Measurements from ENCODE around the gene PDCD1LG2.

Gene PDCD1LG2

DNA sequence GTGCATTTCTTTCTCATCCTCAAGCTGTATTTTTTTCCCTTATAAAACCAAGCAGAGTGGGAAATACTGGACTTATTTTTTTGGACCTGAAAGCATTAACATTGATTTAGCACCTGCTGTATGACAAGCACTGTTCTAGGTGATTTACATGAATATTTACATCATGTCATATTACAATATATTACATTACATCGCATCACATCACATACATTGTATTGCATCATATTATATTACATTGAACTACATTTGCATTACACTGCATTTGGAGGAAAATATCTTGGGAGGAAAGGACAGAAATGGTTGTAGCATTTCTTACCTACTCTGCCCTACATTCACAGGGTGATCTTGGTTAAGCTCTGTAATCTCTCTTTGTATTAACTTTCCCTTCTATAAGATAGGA is 11.2 kb upstream of the PDCD1LG2 start:
- DNase-seq, result no peak
- Histone ChIP-seq H2AFZ (ENCODE audit: low read length) (no peak overlapping the region), H3K36me3 (replicated peaks; ENCODE audit: insufficient read depth, low read length) (no peaks in the 10 kb centered on the region), H3F3A (ENCODE audit: insufficient read depth, low read length) (peaks cover 3% of the 10 kb centered on the region), H3K4me1 (ENCODE audit: low read length) (no peaks in the 10 kb centered on the region), H3K9ac (ENCODE audit: low read length) (no peak overlapping the region), H3K27me3 (replicated peaks; ENCODE audit: insufficient read depth, low read length) (no peaks in the 10 kb centered on the region), H3K27ac (ENCODE audit: low read length) (no peak overlapping the region), H3K9me2 (replicated peaks; ENCODE audit: insufficient read depth, low read length) (no peaks in the 10 kb centered on the region), H3K4me2 (ENCODE audit: low read depth, low read length) (no peak overlapping the region), H3K79me2 (ENCODE audit: low read length) (no peaks in the 10 kb centered on the region), H4K20me1 (ENCODE audit: insufficient read depth, low read length) (no peaks in the 10 kb centered on the region), H3K4me3 (ENCODE audit: low read length) (no peak overlapping the region), H3K9me3 (replicated peaks; ENCODE audit: insufficient read depth, low read length) (no peaks in the 10 kb centered on the region)
- no peak for TF ChIP-seq EZH2 (optimal IDR thresholded peaks at IDR 0.05; ENCODE audit: low read depth, low read length)
- no peak for TF ChIP-seq EZH2phosphoT487 (IDR thresholded peaks at IDR 0.05; ENCODE audit: low read length)
- TF ChIP-seq, protein P1, sequence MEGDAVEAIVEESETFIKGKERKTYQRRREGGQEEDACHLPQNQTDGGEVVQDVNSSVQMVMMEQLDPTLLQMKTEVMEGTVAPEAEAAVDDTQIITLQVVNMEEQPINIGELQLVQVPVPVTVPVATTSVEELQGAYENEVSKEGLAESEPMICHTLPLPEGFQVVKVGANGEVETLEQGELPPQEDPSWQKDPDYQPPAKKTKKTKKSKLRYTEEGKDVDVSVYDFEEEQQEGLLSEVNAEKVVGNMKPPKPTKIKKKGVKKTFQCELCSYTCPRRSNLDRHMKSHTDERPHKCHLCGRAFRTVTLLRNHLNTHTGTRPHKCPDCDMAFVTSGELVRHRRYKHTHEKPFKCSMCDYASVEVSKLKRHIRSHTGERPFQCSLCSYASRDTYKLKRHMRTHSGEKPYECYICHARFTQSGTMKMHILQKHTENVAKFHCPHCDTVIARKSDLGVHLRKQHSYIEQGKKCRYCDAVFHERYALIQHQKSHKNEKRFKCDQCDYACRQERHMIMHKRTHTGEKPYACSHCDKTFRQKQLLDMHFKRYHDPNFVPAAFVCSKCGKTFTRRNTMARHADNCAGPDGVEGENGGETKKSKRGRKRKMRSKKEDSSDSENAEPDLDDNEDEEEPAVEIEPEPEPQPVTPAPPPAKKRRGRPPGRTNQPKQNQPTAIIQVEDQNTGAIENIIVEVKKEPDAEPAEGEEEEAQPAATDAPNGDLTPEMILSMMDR (IDR thresholded peaks at IDR 0.05; ENCODE audit: low read length), result no peak

DNA sequence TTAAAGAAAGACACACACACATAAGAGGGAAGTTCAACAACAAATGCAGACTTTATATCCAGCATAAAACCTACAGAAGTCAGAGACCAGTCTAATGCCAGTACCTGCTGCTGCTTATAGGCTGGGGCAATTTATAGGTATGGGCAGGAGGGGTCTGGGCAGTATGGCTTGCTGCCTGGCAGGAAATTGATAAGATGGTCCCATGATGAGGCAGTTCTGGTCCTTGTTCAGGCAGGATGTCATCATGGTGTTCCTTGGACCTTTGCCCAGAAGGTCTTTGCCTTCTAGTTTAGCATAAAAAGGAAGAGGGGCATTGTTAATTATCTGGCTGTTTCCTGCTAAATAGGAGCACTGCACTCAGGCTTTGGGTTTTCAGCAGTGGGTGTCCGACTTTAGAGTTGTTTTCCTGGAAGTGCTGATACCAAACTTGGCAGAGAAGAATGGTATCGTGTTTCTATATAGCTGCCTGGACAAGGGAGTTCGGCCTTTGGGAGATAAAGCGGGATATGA is 10.4 kb upstream of the PDCD1LG2 start:
- Histone ChIP-seq H3K9ac (ENCODE audit: low read length) (no peak overlapping the region), H3K9me3 (replicated peaks; ENCODE audit: insufficient read depth, low read length) (no peaks in the 10 kb centered on the region), H3K27ac (ENCODE audit: low read length) (no peak overlapping the region), H3K4me3 (ENCODE audit: low read length) (no peak overlapping the region), H2AFZ (ENCODE audit: low read length) (no peak overlapping the region), H4K20me1 (ENCODE audit: insufficient read depth, low read length) (no peaks in the 10 kb centered on the region), H3K79me2 (ENCODE audit: low read length) (no peaks in the 10 kb centered on the region), H3K9me2 (replicated peaks; ENCODE audit: insufficient read depth, low read length) (no peaks in the 10 kb centered on the region), H3F3A (ENCODE audit: insufficient read depth, low read length) (no peaks in the 10 kb centered on the region), H3K4me2 (ENCODE audit: low read depth, low read length) (no peak overlapping the region), H3K36me3 (replicated peaks; ENCODE audit: insufficient read depth, low read length) (no peaks in the 10 kb centered on the region), H3K27me3 (replicated peaks; ENCODE audit: insufficient read depth, low read length) (no peaks in the 10 kb centered on the region), H3K4me1 (ENCODE audit: low read length) (no peaks in the 10 kb centered on the region)
- no peak for DNase-seq
- TF ChIP-seq EZH2 (optimal IDR thresholded peaks at IDR 0.05; ENCODE audit: low read depth, low read length), result no peak
- no peak for TF ChIP-seq EZH2phosphoT487 (IDR thresholded peaks at IDR 0.05; ENCODE audit: low read length)
- TF ChIP-seq, protein P1 (IDR thresholded peaks at IDR 0.05; ENCODE audit: low read length), result no peak

DNA sequence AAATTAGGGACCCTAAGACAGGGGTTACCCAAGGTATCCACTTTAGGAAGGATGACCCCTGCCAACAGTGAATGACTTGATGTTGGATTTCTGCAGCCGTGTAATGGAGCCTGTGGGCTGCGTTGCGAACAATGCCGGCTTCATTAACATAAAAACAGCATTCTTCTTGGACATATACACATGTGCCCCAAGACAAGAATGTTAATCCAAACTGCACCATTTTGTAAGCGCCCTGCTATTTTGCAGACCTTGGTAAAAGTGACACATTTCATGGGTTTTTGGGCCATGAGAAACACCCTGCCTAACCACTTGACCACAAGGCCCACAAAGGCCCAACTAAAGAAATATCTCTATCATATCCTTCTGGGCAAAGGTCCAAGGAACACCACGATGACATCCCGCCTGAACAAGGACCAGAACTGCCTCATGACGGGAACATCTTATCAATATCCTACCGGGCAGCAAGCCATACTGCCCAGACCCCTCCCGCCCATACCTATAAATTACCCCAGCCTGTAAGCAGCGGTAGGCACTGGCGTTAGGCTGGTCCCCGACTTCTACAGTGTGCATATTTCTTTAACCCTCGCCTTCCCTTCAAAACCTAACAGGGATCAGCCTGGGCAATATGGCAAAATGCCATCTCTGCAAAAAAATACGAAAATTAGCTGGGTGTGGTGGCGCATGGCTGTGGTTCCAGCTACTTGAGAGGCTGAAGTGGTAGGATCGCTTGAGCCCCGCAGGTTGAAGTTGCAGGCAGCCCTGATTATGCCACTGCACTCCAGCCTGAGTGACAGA is 9.7 kb upstream of the PDCD1LG2 start:
- no peaks in the 10 kb centered on the region for H3K36me3 ChIP-seq (replicated peaks; ENCODE audit: insufficient read depth, low read length)
- no peaks in the 10 kb centered on the region for H3K9me3 ChIP-seq (replicated peaks; ENCODE audit: insufficient read depth, low read length)
- no peak overlapping the region for H3K4me3 ChIP-seq (ENCODE audit: low read length)
- H3K27ac ChIP-seq (ENCODE audit: low read length), result no peak overlapping the region
- H3F3A ChIP-seq (ENCODE audit: insufficient read depth, low read length), result no peaks in the 10 kb centered on the region
- H3K4me1 ChIP-seq (ENCODE audit: low read length), result no peaks in the 10 kb centered on the region
- H3K27me3 ChIP-seq (replicated peaks; ENCODE audit: insufficient read depth, low read length), result no peaks in the 10 kb centered on the region
- H3K4me2 ChIP-seq (ENCODE audit: low read depth, low read length), result no peak overlapping the region
- H3K9me2 ChIP-seq (replicated peaks; ENCODE audit: insufficient read depth, low read length), result no peaks in the 10 kb centered on the region
- no peak overlapping the region for H3K9ac ChIP-seq (ENCODE audit: low read length)
- H4K20me1 ChIP-seq (ENCODE audit: insufficient read depth, low read length), result no peaks in the 10 kb centered on the region
- H3K79me2 ChIP-seq (ENCODE audit: low read length), result no peaks in the 10 kb centered on the region
- no peak for DNase-seq
- no peak overlapping the region for H2AFZ ChIP-seq (ENCODE audit: low read length)
- TF ChIP-seq EZH2phosphoT487 (IDR thresholded peaks at IDR 0.05; ENCODE audit: low read length), result no peak
- no peak for TF ChIP-seq EZH2 (optimal IDR thresholded peaks at IDR 0.05; ENCODE audit: low read depth, low read length)
- TF ChIP-seq, protein P1 (IDR thresholded peaks at IDR 0.05; ENCODE audit: low read length), result no peak
